Cardiac atrium fibroblast (primary cell): ENCODE results near the gene SREK1. TPM values are rescaled to one million over a fixed set of nuclear protein-coding genes. Genes with fewer than 3 reads are reported as not detected.

Experiments used
- total RNA-seq: library from RNA; depleted of rRNA; stranded (reverse); fragments of >200 nt; gene quantifications from 2 replicates; pipeline ENCODE4 v1.2.3, GENCODE V29; 2015

Gene SREK1, protein sequence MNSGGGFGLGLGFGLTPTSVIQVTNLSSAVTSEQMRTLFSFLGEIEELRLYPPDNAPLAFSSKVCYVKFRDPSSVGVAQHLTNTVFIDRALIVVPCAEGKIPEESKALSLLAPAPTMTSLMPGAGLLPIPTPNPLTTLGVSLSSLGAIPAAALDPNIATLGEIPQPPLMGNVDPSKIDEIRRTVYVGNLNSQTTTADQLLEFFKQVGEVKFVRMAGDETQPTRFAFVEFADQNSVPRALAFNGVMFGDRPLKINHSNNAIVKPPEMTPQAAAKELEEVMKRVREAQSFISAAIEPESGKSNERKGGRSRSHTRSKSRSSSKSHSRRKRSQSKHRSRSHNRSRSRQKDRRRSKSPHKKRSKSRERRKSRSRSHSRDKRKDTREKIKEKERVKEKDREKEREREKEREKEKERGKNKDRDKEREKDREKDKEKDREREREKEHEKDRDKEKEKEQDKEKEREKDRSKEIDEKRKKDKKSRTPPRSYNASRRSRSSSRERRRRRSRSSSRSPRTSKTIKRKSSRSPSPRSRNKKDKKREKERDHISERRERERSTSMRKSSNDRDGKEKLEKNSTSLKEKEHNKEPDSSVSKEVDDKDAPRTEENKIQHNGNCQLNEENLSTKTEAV
- 19.3 and 19.4 TPM in 2 replicates for total RNA-seq

DNA sequence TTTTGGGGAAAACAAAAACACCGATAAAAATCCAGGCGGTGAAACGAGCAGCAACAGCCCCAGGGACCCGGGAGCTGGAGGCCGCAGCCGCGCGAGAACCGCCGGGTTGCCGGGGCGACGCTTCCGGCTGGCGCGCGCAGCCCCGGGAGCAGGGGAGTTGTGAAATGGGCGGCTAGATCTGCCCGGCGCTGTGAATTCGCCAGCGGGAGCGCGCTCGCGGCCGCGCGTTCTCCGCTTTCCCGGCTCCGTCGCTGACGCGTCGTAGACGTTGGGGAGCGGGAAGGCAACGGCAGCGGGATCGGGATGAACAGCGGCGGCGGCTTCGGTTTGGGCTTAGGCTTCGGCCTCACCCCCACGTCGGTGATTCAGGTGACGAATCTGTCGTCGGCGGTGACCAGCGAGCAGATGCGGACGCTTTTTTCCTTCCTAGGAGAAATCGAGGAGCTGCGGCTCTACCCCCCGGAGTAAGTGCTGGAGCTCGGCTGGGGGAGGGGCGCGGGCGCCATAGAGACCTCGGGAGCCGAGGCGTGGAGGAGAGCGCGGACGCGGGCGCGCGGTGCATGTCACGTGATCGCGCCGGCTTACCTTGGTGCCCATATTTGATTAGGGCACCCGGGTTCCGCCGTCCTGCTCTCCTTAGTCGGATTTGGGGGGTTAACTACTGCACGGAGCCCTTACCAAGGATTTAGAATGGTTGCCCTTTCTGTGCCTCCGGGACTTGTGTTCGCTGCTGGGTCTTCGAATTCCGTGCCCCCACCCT lies at the start of gene SREK1:
SREK1 (plus strand) TSS at position 227 of the 760 bp plus-strand sequence; CDS start at position 304, 77 bp downstream.

Other genes with a start within 250 kb of the SREK1 start
- 26.4 and 37.4 TPM in 2 replicates for gene ERBIN, start 217.7 kb upstream of the SREK1 start, total RNA-seq